Stimulated activated CD8-positive, alpha-beta memory T cell treated with anti-CD3 and anti-CD28 coated beads, Interleukin-2, amount 100 ng/mL, for 48 hours (primary cell): ENCODE data around the gene TSPAN17.

Source experiments
- DNase-seq, 2 donors: peaks; one replicate each; pipeline ENCODE4 v3.0.0-alpha.2; 2020; ENCODE audit warnings: low read depth in 2 of 2

TSPAN17 gene

DNA sequence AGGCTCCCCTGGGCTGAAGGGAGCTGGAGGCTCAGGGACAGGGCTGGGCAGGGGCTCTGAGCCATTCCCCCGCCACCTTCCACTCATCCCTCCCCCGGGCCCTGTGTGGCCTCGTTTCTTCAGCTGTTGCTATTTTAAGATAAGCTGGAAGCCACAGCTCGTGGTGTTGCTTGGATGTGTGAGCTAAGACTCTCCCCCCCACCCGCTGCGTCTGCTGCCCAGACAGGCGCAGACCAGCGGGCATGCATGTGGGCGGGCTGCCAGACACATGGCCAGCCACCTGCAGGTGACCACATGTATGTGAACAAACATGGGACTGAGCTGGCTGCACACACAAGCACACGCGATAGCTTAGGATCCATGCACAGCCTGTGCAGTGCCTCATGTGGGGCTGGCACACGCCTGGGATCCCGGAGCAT is 25.6 kb upstream of the TSPAN17 start:
- DNase-seq, result no peak

- no peak for DNase-seq
These were observed 23.1 kb upstream of the TSPAN17 start for GRCh38 chr5:176624142-176624541.

DNA sequence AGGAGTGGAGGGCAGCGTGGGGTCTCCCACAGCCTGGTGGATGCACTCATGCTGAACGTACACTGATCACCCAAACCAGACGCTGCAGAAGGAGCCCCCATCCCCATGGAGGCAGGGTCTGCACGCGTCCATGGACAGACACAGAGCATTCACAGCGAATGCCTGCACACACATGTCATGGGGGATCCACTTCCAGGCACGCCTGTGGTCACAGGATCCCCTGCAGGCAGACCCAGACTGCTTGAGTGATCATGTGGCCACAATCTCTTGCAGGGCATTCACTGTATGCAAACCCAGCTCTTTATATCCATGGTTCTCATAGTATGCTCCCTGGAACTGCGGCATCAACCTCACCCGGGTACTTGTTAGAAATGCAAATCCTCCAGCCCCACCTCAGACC is 22.3 kb upstream of the TSPAN17 start:
- DNase-seq, result no peak

- DNase-seq, result no peak
These were observed 21.8 kb upstream of the TSPAN17 start for GRCh38 chr5:176625512-176625911.

DNA sequence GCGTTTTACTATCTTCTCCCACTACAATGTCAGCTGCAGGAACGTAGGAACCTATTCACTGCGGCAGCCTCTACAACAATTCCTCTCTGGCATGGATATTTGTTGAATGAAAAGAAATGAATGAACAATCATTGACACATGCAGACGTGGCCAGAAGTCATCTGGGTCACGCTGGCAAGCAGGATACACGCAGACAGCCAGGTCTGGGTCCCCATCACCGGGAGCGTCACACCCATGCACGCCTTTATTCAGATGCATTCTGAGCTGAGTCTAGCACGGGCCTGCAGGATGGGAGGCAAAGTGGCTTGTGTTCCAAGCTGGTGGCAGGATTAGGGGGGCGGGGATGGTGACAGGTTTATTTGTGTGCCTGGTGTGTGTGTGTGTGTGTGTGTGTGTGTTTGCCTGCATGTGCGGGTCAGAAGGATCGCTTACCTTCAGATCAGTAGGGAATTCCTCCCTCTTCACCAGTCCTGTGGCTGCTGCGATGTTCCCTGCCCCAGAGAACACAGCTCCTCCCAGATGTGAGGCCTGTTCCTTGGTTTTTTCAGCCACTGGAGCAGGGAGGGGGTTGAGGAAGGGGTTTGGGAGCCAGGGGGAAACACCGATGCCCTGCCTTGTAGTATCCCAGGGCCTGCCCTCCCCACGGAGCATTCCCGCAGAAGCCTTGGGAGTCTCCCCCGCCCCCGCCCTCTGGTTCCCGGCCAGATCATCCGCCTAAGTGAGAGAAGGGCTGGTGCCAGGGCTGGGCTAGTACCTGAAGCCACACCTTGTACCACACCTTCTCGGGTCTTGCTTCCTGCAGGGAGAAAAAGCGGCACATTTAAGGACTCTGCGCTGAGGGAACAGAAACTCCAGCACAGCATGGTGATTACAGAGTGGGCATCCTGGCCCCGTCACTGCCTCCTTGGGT is 21.1 kb upstream of the TSPAN17 start:
- DNase-seq, result no peak

DNA sequence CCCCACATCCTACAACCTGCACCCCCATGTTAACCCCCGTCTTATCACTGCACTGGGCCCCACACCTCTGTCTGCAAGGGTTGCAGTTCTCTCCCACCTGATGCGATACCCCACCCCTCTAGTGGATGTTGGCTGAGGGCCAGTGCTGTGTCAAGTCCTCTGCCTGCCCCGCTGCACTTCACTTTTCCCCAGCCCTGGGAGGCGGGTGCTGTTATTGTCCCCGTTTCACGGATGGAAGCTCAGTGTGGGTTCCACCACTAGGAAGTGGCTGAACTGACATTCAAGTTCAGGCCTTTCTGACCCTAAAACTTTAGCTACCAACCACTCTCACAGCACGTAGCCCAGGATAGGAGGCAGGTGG is 20.4 kb upstream of the TSPAN17 start:
- DNase-seq, result no peak

GRCh38 chr5:176627582-176627981 is 19.7 kb upstream of the TSPAN17 start:
- DNase-seq, result no peak

DNA sequence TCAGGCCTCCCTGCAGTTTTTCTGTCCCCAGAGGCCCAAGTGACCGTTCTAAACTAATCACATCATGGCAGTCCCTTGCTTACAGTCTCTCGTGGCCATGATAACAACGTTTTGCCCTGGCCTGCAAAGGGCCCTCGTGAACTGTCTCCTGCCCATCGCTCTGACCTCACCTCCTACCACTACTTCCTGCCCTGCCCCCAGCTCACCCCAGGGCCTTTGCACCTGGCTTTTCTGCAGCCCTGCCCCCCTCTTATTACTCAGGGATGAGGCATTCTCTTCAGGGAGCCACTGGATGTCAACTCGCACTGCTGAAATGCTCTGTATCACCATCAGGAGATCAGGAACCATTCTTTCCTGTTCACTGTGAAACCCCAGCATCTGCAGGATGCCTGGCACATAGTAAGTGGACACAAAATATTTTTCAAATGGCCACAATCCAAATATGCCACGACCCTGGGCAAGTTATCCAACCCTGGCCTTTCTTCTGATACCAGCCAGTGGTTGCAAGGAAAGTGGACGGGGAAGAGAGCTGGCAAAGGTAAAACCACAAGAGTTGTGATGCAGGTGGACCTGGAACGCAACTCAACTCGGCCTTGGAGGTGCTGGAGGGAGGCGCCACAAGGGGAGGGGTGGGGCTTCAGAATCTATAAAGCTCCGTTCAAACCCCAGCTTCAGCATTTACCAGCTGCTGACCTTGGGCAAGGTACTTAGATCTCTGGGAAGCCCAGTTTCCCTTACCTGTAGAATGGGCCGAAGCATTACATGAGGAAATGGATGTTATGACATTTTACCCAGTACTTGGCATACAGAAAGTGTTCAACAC is 18.7 kb upstream of the TSPAN17 start:
- no peak for DNase-seq

DNA sequence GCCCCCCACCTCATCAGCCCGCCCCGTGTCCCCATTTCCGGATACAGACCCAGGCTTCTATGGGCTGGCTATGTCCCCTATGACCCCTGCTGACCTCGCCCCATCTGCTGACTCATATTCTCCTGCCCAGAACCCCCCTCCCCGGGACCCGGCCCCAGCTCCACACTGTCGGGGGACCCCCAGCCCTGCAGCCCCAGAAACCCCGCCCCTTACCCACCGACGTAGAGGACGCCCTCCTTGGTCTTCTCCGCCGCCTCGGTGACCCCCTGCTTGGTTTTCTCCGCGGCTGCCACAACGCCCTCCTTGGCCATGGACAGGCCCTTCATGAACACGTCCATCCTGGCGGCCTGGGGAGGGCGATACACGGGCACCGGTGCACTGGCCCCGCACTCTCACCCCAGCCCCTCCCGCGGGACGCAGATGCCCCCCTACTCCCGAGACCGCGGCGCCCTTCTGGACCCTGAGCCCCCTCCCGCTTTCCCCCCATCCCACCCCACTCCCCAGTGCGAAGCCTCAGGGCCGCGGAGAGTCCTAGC is 17.9 kb upstream of the TSPAN17 start:
- DNase-seq, result no peak

GRCh38 chr5:176629853-176630680 is 17.2 kb upstream of the TSPAN17 start, which contains the start of the genes EIF4E1B and SNCB:
EIF4E1B (plus strand) TSS chr5:176630675; CDS start chr5:176642788, 12,113 bp downstream.
SNCB (minus strand) TSS chr5:176630534; CDS start chr5:176629654, 880 bp downstream.
- DNase-seq, result peak; percentile 53 to 56

DNA sequence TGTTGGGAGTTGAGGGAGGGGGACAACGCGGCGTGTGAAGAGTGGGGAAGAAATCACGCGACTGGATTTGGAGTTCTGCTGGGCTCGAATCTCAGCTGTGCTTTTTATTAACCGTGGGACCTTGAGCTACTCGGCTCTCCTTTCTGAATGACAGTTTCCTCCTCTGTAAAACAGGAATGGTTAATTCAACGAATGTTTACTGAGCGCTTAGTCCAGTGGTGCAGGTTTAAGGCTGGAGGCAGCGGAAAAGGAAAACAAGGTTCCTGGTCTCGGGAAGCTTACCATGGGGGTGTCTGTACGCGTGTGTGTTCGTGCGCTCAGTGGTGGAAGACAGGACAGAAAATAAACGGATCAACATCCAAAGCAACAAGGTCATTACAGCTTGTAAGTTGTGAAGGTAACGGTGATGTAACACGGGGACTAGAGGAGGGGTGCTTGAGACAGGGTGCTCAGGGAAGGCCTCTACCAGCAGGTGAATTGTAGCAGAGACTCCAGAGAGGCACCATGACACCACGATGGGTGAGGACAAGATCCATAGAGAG is 16.5 kb upstream of the TSPAN17 start:
- no peak for DNase-seq

- no peak for DNase-seq
These were observed 15.7 kb upstream of the TSPAN17 start for GRCh38 chr5:176631383-176632200.

DNA sequence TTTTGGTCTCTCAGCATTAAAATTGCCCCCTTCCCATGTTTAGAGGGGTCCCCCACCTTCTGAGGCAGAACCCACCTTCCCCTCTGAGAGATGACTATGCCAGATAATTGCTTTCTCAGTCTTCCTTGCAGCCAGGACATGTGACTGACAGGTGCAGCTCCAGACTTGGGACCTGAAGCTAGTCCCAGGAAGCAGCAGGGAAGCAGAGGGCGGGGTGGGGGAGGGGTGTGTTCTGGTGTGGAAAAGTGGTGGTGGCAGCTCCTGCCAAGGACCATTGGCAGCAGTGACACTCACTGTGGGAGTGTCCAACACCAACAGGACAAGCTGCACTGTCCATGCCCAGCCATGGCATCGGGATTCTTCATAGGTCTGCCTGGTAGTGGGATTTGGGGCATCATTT is 14.5 kb upstream of the TSPAN17 start:
- DNase-seq, result no peak

GRCh38 chr5:176633598-176633997 is 13.7 kb upstream of the TSPAN17 start:
- DNase-seq, result no peak

GRCh38 chr5:176636426-176636825 is 10.9 kb upstream of the TSPAN17 start:
- DNase-seq, result no peak

DNA sequence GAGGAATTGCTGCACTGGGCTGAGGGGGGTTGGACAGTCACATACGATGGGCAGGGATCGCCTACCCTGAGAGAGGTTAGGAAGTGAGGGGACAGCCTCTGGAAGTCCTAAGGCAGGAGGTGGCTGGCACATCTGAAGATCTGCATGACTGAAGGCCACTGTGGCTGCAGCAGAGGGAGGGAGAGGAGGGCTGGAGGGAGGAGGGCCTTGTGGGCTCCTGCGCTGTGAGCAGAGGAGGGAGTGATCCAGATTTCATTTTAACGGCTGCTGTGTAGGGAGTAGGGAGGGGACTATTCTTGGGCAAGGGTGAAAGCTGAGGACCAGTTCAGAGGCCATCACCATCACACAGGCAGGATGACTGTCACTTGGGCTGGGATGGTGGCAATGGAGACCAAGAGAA is 9.7 kb upstream of the TSPAN17 start:
- no peak for DNase-seq

- DNase-seq, result no peak
These were observed 8.8 kb upstream of the TSPAN17 start for GRCh38 chr5:176638437-176638836.

GRCh38 chr5:176639208-176639607 is 8.1 kb upstream of the TSPAN17 start:
- no peak for DNase-seq

GRCh38 chr5:176639981-176640380 is 7.3 kb upstream of the TSPAN17 start:
- no peak for DNase-seq

GRCh38 chr5:176640616-176641015 is 6.7 kb upstream of the TSPAN17 start:
- DNase-seq, result no peak
